Activated B cell treated with CpG ODN at 0.5 μM for 24 hours (primary cell): ENCODE measurements around the gene ANKS1A. TPM values are rescaled to one million over a fixed set of nuclear protein-coding genes. Genes with fewer than 3 reads are reported as not detected.

ENCODE experiments used
- ATAC-seq: fragments of 200-7000 bp; cut with Tn5 transposase; one replicate; pipeline ENCODE4 v1.10.0; 2021; ENCODE audit warnings: low read depth, mild to moderate bottlenecking, moderate library complexity
- CTCF ChIA-PET: fragments of 350-600 bp; sonication (Branson Sonifier 250); formaldehyde crosslinking; loops from one replicate; lab custom pipeline; 2021; ENCODE audit warnings: antibody characterized with exemption; lab: Charles Lee
- POLR2A ChIA-PET: fragments of 350-600 bp; sonication (Branson Sonifier 250); formaldehyde crosslinking; loops from one replicate; lab custom pipeline; 2021; ENCODE audit warnings: antibody characterized with exemption; lab: Charles Lee
- DNase-seq: peaks from one replicate; pipeline ENCODE4 v3.0.0; 2022
- H3K27ac Mint-ChIP-seq: one replicate; pipeline ENCODE4 v1.8.0; 2020; ENCODE audit warnings: mixed read lengths
- H3K27me3 Mint-ChIP-seq: one replicate; pipeline ENCODE4 v1.8.0; 2021; ENCODE audit warnings: mixed read lengths
- H3K36me3 Mint-ChIP-seq: one replicate; pipeline ENCODE4 v1.8.0; 2021; ENCODE audit warnings: low read depth, mixed read lengths
- H3K4me1 Mint-ChIP-seq: one replicate; pipeline ENCODE4 v1.8.0; 2021; ENCODE audit warnings: mixed read lengths
- H3K4me3 Mint-ChIP-seq: one replicate; pipeline ENCODE4 v1.8.0; 2020; ENCODE audit warnings: mild to moderate bottlenecking, mixed read lengths
- H3K9me3 Mint-ChIP-seq: one replicate; pipeline ENCODE4 v1.8.0; 2020; ENCODE audit warnings: mixed read lengths
- intact Hi-C: fragments of 100-400 bp; cut with micrococcal nuclease; formaldehyde crosslinking; loops from one replicate; pipeline ENCODE4 v1.15.1; 2024
- total RNA-seq: library from RNA; stranded (reverse); gene quantifications from 2 replicates; pipeline ENCODE4 v1.2.3, GENCODE V29; 2022
- TF ChIP-seq, protein P1 (sequence below): fragments of 200-600 bp; IDR thresholded peaks from one replicate; pipeline ENCODE4 v1.8.0; 2022; ENCODE audit warnings: antibody characterized with exemption, mild to moderate bottlenecking

The ANKS1A gene
- total RNA-seq, 1 donor from 2014 or later = 12.6 TPM

DNA sequence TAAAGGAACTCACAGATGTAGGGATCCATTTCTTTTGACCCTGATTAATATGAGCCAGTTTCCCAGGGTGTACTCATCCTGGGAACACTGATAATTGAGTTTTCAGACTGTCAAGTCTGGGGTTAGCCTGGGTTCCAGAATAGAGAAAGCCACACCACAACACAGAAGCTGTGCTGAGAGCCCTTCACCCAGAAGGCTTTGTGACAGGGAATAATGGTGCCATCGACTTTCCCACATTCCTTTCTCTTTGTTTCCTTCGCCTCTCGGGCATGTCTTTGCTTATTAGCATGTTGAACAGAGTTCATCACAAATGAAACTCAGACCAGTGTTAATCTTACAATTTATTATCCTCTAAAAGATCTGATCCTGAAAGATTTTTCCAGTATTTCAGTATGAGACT is 157.0 kb downstream of the ANKS1A start:
- TF ChIP-seq, protein P1, sequence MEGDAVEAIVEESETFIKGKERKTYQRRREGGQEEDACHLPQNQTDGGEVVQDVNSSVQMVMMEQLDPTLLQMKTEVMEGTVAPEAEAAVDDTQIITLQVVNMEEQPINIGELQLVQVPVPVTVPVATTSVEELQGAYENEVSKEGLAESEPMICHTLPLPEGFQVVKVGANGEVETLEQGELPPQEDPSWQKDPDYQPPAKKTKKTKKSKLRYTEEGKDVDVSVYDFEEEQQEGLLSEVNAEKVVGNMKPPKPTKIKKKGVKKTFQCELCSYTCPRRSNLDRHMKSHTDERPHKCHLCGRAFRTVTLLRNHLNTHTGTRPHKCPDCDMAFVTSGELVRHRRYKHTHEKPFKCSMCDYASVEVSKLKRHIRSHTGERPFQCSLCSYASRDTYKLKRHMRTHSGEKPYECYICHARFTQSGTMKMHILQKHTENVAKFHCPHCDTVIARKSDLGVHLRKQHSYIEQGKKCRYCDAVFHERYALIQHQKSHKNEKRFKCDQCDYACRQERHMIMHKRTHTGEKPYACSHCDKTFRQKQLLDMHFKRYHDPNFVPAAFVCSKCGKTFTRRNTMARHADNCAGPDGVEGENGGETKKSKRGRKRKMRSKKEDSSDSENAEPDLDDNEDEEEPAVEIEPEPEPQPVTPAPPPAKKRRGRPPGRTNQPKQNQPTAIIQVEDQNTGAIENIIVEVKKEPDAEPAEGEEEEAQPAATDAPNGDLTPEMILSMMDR = no peak
- Mint-ChIP-seq H3K4me3 (no peak overlapping the region), H3K27me3 (no peaks in the 10 kb centered on the region), H3K4me1 (peaks cover 5% of the 10 kb centered on the region), H3K27ac (no peak overlapping the region), H3K9me3 (no peaks in the 10 kb centered on the region), H3K36me3 (peaks cover 19% of the 10 kb centered on the region)
- ChIA-PET CTCF (no interaction called here), POLR2A (no interaction called here)
- no peak for DNase-seq
- intact Hi-C loops = no loop called here
- no peak for ATAC-seq

DNA sequence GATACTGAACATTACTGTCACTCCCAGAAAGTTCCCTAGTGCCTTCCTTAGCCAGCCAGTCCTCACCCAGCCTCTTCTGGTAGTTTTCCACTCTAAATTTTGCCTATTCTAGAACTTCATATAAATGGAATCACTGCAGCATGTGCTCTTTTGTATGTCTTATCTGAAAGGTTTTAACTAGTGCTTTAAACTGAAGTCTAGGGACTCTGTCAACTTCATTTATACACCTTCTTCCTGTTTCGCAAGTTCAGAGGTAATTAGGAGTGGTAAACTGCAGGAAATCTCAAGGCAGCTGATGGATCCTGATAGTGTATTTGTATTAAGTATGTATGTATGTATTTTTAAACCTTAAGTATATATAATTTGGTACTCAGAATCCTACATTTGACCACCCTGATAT is 157.8 kb downstream of the ANKS1A start:
- intact Hi-C loops = no loop called here
- ATAC-seq = no peak
- TF ChIP-seq, protein P1 = no peak

DNA sequence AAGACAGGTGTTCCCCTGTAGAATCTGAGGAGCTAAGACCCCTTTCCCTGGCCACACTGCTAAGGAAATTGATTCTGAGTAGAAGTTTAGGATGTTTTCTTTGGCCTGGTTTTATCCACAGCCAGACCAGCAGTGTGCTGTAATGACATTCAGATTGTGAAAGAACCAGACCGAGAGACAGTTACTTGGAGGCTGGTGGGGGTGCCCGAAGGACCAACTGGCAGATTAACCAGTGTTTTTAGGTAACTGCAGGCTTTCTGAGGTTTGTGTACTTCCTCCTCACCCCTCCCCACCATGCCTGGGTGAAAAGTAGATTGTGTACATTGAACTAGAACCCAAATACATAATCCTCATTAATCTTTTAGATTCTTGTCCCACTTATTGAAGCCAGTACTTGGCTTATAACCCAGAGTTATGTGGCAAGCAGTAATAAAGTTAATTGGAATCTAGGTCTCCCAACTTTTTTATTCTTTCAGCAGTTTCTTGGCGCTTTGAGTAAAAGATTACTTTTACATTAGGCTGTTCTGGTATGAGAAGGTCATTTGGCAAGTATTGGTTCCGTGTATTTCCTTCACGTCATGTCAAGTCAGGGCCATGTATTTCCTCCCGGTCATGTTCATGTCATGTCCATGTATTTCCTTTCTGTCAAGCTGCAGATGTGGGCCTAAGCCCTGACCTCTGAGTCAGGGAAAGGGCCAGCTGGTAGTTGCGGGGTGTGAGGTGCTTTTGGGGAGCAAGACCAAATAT is 158.4 kb downstream of the ANKS1A start:
- TF ChIP-seq, protein P1 = no peak
- Mint-ChIP-seq H3K27ac (no peak overlapping the region), H3K9me3 (no peaks in the 10 kb centered on the region), H3K27me3 (no peaks in the 10 kb centered on the region), H3K4me3 (no peak overlapping the region), H3K4me1 (peaks cover 5% of the 10 kb centered on the region), H3K36me3 (peaks cover 11% of the 10 kb centered on the region)
- CTCF ChIA-PET = no interaction called here
- no peak for DNase-seq
- POLR2A ChIA-PET = no interaction called here
- intact Hi-C loops = no loop called here
- ATAC-seq = no peak

More for the DNA sequence above, 157.8 kb downstream of the ANKS1A start:
- no peaks in the 10 kb centered on the region for H3K9me3 Mint-ChIP-seq
- ChIA-PET POLR2A (no interaction called here), CTCF (no interaction called here)
- no peak overlapping the region for H3K27ac Mint-ChIP-seq
- DNase-seq = no peak
- peaks cover 16% of the 10 kb centered on the region for H3K36me3 Mint-ChIP-seq
- H3K4me1 Mint-ChIP-seq = peaks cover 5% of the 10 kb centered on the region
- no peak overlapping the region for H3K4me3 Mint-ChIP-seq
- no peaks in the 10 kb centered on the region for H3K27me3 Mint-ChIP-seq

DNA sequence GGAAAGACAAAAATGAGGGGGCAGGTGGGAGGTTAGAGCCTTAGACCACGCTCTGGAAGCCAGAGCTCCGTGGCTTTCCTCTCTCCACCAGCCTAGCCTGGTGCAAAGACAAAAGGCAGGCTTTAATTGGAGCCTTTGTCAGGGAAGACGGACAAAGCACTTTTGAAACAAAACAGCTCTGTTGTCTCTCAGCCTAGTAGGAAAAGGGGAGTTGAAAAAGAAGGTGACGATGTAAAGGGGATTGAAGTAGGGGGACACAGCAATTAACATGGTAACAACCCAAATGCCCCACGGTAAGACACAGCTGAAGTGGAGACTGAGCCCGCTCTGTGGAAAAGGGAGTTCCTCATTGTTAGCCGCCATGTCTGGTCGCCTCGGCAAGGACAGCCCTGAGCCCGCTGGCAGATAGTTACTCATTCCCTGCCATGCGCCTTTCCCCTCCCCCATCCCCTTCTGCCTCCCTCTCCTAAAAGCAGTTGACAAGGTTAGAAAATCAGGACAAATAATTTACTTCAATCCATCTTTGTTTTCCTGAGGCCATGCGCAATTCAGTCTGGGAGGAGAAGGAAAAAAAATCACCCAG is 159.1 kb downstream of the ANKS1A start:
- TF ChIP-seq, protein P1 = no peak
- POLR2A ChIA-PET = no interaction called here
- Mint-ChIP-seq H3K36me3 (peaks cover 11% of the 10 kb centered on the region), H3K27ac (no peak overlapping the region), H3K27me3 (no peaks in the 10 kb centered on the region), H3K4me3 (no peak overlapping the region), H3K4me1 (peaks cover 5% of the 10 kb centered on the region), H3K9me3 (no peaks in the 10 kb centered on the region)
- intact Hi-C loops = no loop called here
- DNase-seq (no peak), ATAC-seq (no peak)
- CTCF ChIA-PET = no interaction called here

DNA sequence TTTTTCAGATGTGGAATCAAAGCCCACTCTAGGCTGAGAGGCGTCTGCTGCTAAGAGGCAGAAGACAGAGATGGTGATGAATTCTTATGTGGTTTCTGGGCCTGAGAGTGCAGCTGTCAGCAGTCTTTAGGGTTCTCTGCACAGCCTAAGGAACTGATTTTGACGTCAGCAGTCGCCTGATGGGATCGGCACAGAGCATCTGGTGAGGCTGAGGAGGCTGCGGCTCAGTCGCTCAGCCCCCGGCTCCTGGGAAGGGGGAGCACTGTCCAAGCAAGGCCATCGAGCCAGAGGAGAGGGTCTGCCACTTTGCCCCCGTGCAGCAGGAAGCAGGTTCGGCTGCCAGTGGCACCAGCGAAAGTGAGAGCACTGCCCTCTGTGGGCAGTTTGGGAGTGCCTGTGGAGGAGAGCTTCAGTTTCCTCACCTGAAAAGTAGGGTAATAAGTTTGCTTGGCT is 159.6 kb downstream of the ANKS1A start:
- TF ChIP-seq, protein P1 = no peak
- DNase-seq (no peak), ATAC-seq (peak; percentile 64)
- intact Hi-C loops = no loop called here
- CTCF ChIA-PET = interaction anchor here (0.7 kb wide), 1 partner anchor 932 kb away, joined by 3 read pairs; no protein-coding TSS in a partner anchor
- H3K27ac Mint-ChIP-seq = no peak overlapping the region
- POLR2A ChIA-PET = no interaction called here
- H3K4me3 Mint-ChIP-seq = no peak overlapping the region
- H3K4me1 Mint-ChIP-seq = peaks cover 5% of the 10 kb centered on the region
- H3K27me3 Mint-ChIP-seq = no peaks in the 10 kb centered on the region
- H3K36me3 Mint-ChIP-seq = peaks cover 11% of the 10 kb centered on the region
- no peaks in the 10 kb centered on the region for H3K9me3 Mint-ChIP-seq
